Measurements from ENCODE around the gene TLR5. TPM values are rescaled to one million over a fixed set of nuclear protein-coding genes. Genes with fewer than 3 reads are reported as not detected.
A peak's percentile ranks its signal among the peaks of the same experiment; 100 is the strongest.

The TLR5 gene
- 0.25 TPM for polyA plus RNA-seq (2013, experiment 1 of 2)
- polyA plus RNA-seq (2013, experiment 2 of 2): 0.21 TPM

GRCh38 chr1:223142795-223143536 is at the start of gene TLR5:
TLR5 (minus strand) TSS chr1:223143248; CDS start chr1:223113031, 30,217 bp downstream.
- Histone ChIP-seq H2BK120ac (ENCODE audit: low read depth, low read length) (no peak within 1 kb of the TSS), H3K18ac (ENCODE audit: low read length) (no peak within 1 kb of the TSS), H3K36me3 (ENCODE audit: control insufficient read depth, insufficient read depth, low read length) (no peaks in the 10 kb centered on the region), H2BK5ac (ENCODE audit: low read length) (no peak within 1 kb of the TSS), H2AK5ac (ENCODE audit: low read length) (no peak within 1 kb of the TSS), H3K79me1 (ENCODE audit: low read length) (no peaks in the 10 kb centered on the region), H4K5ac (ENCODE audit: low read length) (no peak within 1 kb of the TSS), H3K27ac (ENCODE audit: low read depth, low read length) (no peak within 1 kb of the TSS), H3K56ac (ENCODE audit: low read length) (peak within 1 kb of the TSS; percentile 72), H3K9ac (ENCODE audit: low read length) (peak within 1 kb of the TSS; percentile 46), H3K4me3 (ENCODE audit: low read length) (peak within 1 kb of the TSS; percentile 31), H4K8ac (ENCODE audit: low read depth, low read length) (no peak within 1 kb of the TSS), H3K4ac (ENCODE audit: low read depth, low read length) (no peak within 1 kb of the TSS), H3K4me2 (ENCODE audit: low read length) (peak within 1 kb of the TSS; percentile 75), H2BK15ac (replicated peaks; ENCODE audit: low read depth) (no peak within 1 kb of the TSS), H3K79me2 (ENCODE audit: control insufficient read depth, insufficient read depth, low read length) (no peaks in the 10 kb centered on the region), H3K27me3 (ENCODE audit: insufficient read depth, low read length, poor library complexity) (no peaks in the 10 kb centered on the region), H3K4me1 (ENCODE audit: control insufficient read depth, low read depth, low read length) (peaks cover 2% of the 10 kb centered on the region), H3K23ac (ENCODE audit: low read length) (no peak within 1 kb of the TSS)
- WGBS (ENCODE audit: extremely low coverage, insufficient coverage, low lambda C conversion rate): no CpG with 5 or more reads among the region's 63 CpGs
- DNase-seq: peak; percentile 82

- no peak overlapping the region for H2BK5ac ChIP-seq (ENCODE audit: low read length)
- H3K27ac ChIP-seq (ENCODE audit: low read depth, low read length): no peak overlapping the region
- no peak overlapping the region for H2BK15ac ChIP-seq (replicated peaks; ENCODE audit: low read depth)
Measured at GRCh38 chr1:223189903-223190724, 47.1 kb upstream of the TLR5 start.

GRCh38 chr1:223189525-223189902 is 46.5 kb upstream of the TLR5 start:
- no peak overlapping the region for H2BK5ac ChIP-seq (ENCODE audit: low read length)
- no peak overlapping the region for H2BK120ac ChIP-seq (ENCODE audit: low read depth, low read length)
- no peak overlapping the region for H2AK5ac ChIP-seq (ENCODE audit: low read length)
- no peaks in the 10 kb centered on the region for H3K79me2 ChIP-seq (ENCODE audit: control insufficient read depth, insufficient read depth, low read length)
- no peaks in the 10 kb centered on the region for H3K79me1 ChIP-seq (ENCODE audit: low read length)
- no peak overlapping the region for H3K4me2 ChIP-seq (ENCODE audit: low read length)
- H4K5ac ChIP-seq (ENCODE audit: low read length): no peak overlapping the region
- DNase-seq: no peak
- H3K36me3 ChIP-seq (ENCODE audit: control insufficient read depth, insufficient read depth, low read length): no peaks in the 10 kb centered on the region
- H4K8ac ChIP-seq (ENCODE audit: low read depth, low read length): no peak overlapping the region
- no peak overlapping the region for H2BK15ac ChIP-seq (replicated peaks; ENCODE audit: low read depth)
- H3K18ac ChIP-seq (ENCODE audit: low read length): no peak overlapping the region
- no peak overlapping the region for H3K4ac ChIP-seq (ENCODE audit: low read depth, low read length)
- no peak overlapping the region for H3K27ac ChIP-seq (ENCODE audit: low read depth, low read length)
- no peaks in the 10 kb centered on the region for H3K4me1 ChIP-seq (ENCODE audit: control insufficient read depth, low read depth, low read length)
- no CpG with 5 or more reads among the region's 4 CpGs for WGBS (ENCODE audit: extremely low coverage, insufficient coverage, low lambda C conversion rate)
- no peak overlapping the region for H3K9ac ChIP-seq (ENCODE audit: low read length)
- H3K56ac ChIP-seq (ENCODE audit: low read length): no peak overlapping the region
- H3K4me3 ChIP-seq (ENCODE audit: low read length): no peak overlapping the region
- H3K23ac ChIP-seq (ENCODE audit: low read length): no peak overlapping the region
- H3K27me3 ChIP-seq (ENCODE audit: insufficient read depth, low read length, poor library complexity): no peaks in the 10 kb centered on the region

More at GRCh38 chr1:223189903-223190724, 47.1 kb upstream of the TLR5 start:
- no peak overlapping the region for H4K8ac ChIP-seq (ENCODE audit: low read depth, low read length)
- H3K79me1 ChIP-seq (ENCODE audit: low read length): no peaks in the 10 kb centered on the region
- no peak overlapping the region for H2AK5ac ChIP-seq (ENCODE audit: low read length)
- H3K36me3 ChIP-seq (ENCODE audit: control insufficient read depth, insufficient read depth, low read length): no peaks in the 10 kb centered on the region
- no peaks in the 10 kb centered on the region for H3K27me3 ChIP-seq (ENCODE audit: insufficient read depth, low read length, poor library complexity)
- no peak for DNase-seq
- H2BK120ac ChIP-seq (ENCODE audit: low read depth, low read length): no peak overlapping the region
- H3K4me3 ChIP-seq (ENCODE audit: low read length): no peak overlapping the region
- no peak overlapping the region for H3K4ac ChIP-seq (ENCODE audit: low read depth, low read length)
- no peaks in the 10 kb centered on the region for H3K79me2 ChIP-seq (ENCODE audit: control insufficient read depth, insufficient read depth, low read length)
- H3K9ac ChIP-seq (ENCODE audit: low read length): no peak overlapping the region
- no peaks in the 10 kb centered on the region for H3K4me1 ChIP-seq (ENCODE audit: control insufficient read depth, low read depth, low read length)
- H3K18ac ChIP-seq (ENCODE audit: low read length): no peak overlapping the region
- H3K23ac ChIP-seq (ENCODE audit: low read length): no peak overlapping the region
- H3K4me2 ChIP-seq (ENCODE audit: low read length): no peak overlapping the region
- H4K5ac ChIP-seq (ENCODE audit: low read length): no peak overlapping the region
- no peak overlapping the region for H3K56ac ChIP-seq (ENCODE audit: low read length)
- WGBS (ENCODE audit: extremely low coverage, insufficient coverage, low lambda C conversion rate): no CpG with 5 or more reads among the region's 10 CpGs

DNA sequence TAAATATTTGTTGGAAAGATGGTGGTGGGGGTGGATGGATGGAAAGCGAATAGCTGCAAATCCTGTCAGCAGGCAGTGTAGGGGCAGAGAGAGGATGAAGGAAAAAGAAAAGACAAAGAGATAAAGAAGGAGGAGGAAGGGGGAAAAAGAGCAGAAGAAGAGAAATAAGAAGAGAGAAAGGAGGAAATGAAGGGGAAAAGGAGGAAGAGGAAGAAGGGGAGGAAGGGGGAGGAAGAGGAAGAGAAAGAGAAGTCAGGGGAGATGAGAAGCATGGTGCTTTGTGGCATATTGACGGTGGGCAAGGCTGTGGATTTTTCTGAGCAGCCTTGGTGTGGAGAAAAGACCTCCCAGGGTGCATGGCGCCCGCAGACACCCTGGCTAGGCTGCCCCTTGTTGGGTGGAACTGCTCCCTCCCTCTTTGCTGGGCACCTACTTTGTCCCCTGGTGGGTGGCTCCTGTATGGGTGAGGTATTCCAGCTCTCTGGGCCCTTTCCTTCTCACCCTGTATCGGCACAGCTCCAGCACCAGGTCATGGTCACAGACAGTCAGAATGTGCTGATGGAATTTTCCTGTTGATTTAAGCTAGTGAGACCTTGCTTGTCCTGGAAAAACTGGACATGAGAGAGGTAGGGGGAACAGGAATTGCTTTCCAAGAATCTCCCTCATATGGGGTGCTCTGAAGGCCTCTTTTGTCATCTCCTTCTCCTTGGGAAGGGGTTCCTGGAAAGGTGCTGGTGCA is 45.7 kb upstream of the TLR5 start:
- Histone ChIP-seq H3K79me2 (ENCODE audit: control insufficient read depth, insufficient read depth, low read length) (no peaks in the 10 kb centered on the region), H4K5ac (ENCODE audit: low read length) (no peak overlapping the region), H3K79me1 (ENCODE audit: low read length) (no peaks in the 10 kb centered on the region), H3K9ac (ENCODE audit: low read length) (no peak overlapping the region), H3K4me1 (ENCODE audit: control insufficient read depth, low read depth, low read length) (no peaks in the 10 kb centered on the region), H2AK5ac (ENCODE audit: low read length) (no peak overlapping the region), H4K8ac (ENCODE audit: low read depth, low read length) (no peak overlapping the region), H3K4me2 (ENCODE audit: low read length) (no peak overlapping the region), H2BK15ac (replicated peaks; ENCODE audit: low read depth) (no peak overlapping the region), H3K36me3 (ENCODE audit: control insufficient read depth, insufficient read depth, low read length) (no peaks in the 10 kb centered on the region), H3K27ac (ENCODE audit: low read depth, low read length) (no peak overlapping the region), H2BK5ac (ENCODE audit: low read length) (no peak overlapping the region), H3K18ac (ENCODE audit: low read length) (no peak overlapping the region), H3K27me3 (ENCODE audit: insufficient read depth, low read length, poor library complexity) (no peaks in the 10 kb centered on the region), H2BK120ac (ENCODE audit: low read depth, low read length) (no peak overlapping the region), H3K23ac (ENCODE audit: low read length) (no peak overlapping the region), H3K4ac (ENCODE audit: low read depth, low read length) (no peak overlapping the region), H3K4me3 (ENCODE audit: low read length) (no peak overlapping the region), H3K56ac (ENCODE audit: low read length) (no peak overlapping the region)
- no CpG with 5 or more reads among the region's 5 CpGs for WGBS (ENCODE audit: extremely low coverage, insufficient coverage, low lambda C conversion rate)
- DNase-seq: no peak

DNA sequence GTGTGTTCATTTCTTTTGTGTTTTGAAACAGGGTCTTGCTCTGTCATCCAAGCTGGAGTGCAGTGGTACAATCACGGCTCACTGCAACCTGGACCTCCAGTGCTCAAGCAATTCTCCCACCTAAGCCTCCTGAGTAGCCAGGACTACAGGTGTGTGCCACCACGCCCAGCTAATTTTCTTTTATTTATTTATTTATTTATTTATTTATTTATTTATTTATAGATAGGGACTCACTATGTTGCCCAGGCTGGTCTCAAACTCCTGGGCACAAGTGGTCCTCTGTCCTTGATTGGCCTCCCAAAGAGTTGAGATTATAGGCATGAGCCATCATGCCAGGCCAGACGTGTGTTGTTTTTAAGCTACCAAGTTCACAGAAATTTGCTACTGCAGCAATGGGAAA is 43.8 kb upstream of the TLR5 start:
- no peak for DNase-seq

More for the DNA sequence above, 43.8 kb upstream of the TLR5 start:
- Histone ChIP-seq H3K27ac (ENCODE audit: low read depth, low read length) (no peak overlapping the region), H3K23ac (ENCODE audit: low read length) (no peak overlapping the region), H3K9ac (ENCODE audit: low read length) (no peak overlapping the region), H2BK15ac (replicated peaks; ENCODE audit: low read depth) (no peak overlapping the region), H2BK120ac (ENCODE audit: low read depth, low read length) (no peak overlapping the region), H3K79me2 (ENCODE audit: control insufficient read depth, insufficient read depth, low read length) (no peaks in the 10 kb centered on the region), H3K4ac (ENCODE audit: low read depth, low read length) (no peak overlapping the region), H3K27me3 (ENCODE audit: insufficient read depth, low read length, poor library complexity) (no peaks in the 10 kb centered on the region), H3K4me1 (ENCODE audit: control insufficient read depth, low read depth, low read length) (no peaks in the 10 kb centered on the region), H2AK5ac (ENCODE audit: low read length) (no peak overlapping the region), H3K4me3 (ENCODE audit: low read length) (no peak overlapping the region), H3K36me3 (ENCODE audit: control insufficient read depth, insufficient read depth, low read length) (no peaks in the 10 kb centered on the region), H4K5ac (ENCODE audit: low read length) (no peak overlapping the region), H3K18ac (ENCODE audit: low read length) (no peak overlapping the region), H2BK5ac (ENCODE audit: low read length) (no peak overlapping the region), H3K79me1 (ENCODE audit: low read length) (no peaks in the 10 kb centered on the region), H3K56ac (ENCODE audit: low read length) (no peak overlapping the region), H4K8ac (ENCODE audit: low read depth, low read length) (no peak overlapping the region), H3K4me2 (ENCODE audit: low read length) (no peak overlapping the region)
- no CpG with 5 or more reads among the region's 3 CpGs for WGBS (ENCODE audit: extremely low coverage, insufficient coverage, low lambda C conversion rate)
